Measurements from ENCODE around the gene KIF26B. TPM values are rescaled to one million over a fixed set of nuclear protein-coding genes. Genes with fewer than 3 reads are reported as not detected.

Gene KIF26B
- polyA plus RNA-seq, 1 of the 3 experiments (the other 2 are of a cell fraction), result 2.6 TPM

DNA sequence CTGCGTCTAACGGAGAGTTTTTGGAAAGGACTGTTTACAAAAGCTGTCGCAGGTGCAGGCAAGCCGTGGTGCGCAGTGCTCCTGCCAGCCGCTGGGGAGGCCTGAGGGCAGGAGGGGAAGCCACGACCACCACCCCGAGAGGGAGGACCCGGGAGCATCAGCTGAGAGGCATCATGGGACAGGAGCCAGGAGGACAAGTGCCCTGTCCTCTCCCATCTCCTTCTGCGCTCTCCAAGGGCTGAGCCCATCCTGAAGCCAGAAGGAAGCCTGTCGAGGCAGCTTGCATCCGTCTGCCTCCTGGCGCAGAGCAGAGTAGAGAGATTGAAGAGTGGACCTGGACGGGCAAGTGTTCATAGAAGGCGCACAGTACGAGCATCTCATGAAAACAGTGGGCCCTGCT, 310.9 kb downstream of the KIF26B start:
- Histone ChIP-seq H3K4me1 (ENCODE audit: control insufficient read depth in 1 of 2, insufficient read depth in 2 of 2, low read depth in 1 of 2, low read length in 1 of 2) (peaks cover 0 to 8% of the 10 kb centered on the region in 2 experiments; a peak in 1 of 4 replicates), H3K9ac (no peak overlapping the region), H3K4me3 (ENCODE audit: low read depth in 2 of 2, low read length in 1 of 2) (no peak overlapping the region), H3K36me3 (replicated peaks in 1 of 2; ENCODE audit: control insufficient read depth in 1 of 2, insufficient read depth in 2 of 2, low read length in 1 of 2) (peaks cover 0 to 25% of the 10 kb centered on the region in 2 experiments), H4K20me1 (ENCODE audit: insufficient read depth) (no peaks in the 10 kb centered on the region), H3K9me2 (no peaks in the 10 kb centered on the region), H3K27ac (ENCODE audit: low read depth in 2 of 2, low read length in 1 of 2) (no peak overlapping the region), H2AFZ (ENCODE audit: low read depth) (no peak overlapping the region), H3K27me3 (ENCODE audit: insufficient read depth) (no peaks in the 10 kb centered on the region), H3K4me2 (no peak overlapping the region), H3K79me2 (ENCODE audit: insufficient read depth) (no peaks in the 10 kb centered on the region), H3F3A (replicated peaks; ENCODE audit: insufficient read depth) (no peaks in the 10 kb centered on the region), H3K9me3 (no peaks in the 10 kb centered on the region)
- CTCF ChIA-PET, result interaction anchor here (0.7 kb wide), 1 partner anchor 581 kb away, joined by 3 read pairs; no protein-coding TSS in a partner anchor
- 89% methylated on average over 13 of the region's 16 CpGs for WGBS (ENCODE audit: low lambda C conversion rate)
- POLR2A ChIA-PET, result no interaction called here
- DNase-seq, result no peak
- TF ChIP-seq, protein P1, sequence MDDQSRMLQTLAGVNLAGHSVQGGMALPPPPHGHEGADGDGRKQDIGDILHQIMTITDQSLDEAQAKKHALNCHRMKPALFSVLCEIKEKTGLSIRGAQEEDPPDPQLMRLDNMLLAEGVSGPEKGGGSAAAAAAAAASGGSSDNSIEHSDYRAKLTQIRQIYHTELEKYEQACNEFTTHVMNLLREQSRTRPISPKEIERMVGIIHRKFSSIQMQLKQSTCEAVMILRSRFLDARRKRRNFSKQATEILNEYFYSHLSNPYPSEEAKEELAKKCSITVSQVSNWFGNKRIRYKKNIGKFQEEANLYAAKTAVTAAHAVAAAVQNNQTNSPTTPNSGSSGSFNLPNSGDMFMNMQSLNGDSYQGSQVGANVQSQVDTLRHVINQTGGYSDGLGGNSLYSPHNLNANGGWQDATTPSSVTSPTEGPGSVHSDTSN (IDR thresholded peaks at IDR 0.05), result no peak
- TF ChIP-seq, protein P2, sequence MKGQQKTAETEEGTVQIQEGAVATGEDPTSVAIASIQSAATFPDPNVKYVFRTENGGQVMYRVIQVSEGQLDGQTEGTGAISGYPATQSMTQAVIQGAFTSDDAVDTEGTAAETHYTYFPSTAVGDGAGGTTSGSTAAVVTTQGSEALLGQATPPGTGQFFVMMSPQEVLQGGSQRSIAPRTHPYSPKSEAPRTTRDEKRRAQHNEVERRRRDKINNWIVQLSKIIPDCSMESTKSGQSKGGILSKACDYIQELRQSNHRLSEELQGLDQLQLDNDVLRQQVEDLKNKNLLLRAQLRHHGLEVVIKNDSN (IDR thresholded peaks at IDR 0.05; ENCODE audit: borderline replicate concordance, low read depth), result no peak
- TF ChIP-seq GATA2 (CRISPR knock-in tag; IDR thresholded peaks at IDR 0.05), result no peak
- no peak for TF ChIP-seq POLR2AphosphoS5 (IDR thresholded peaks at IDR 0.05; ENCODE audit: low read depth, low read length)
- TF ChIP-seq FOXJ3 (CRISPR knock-in tag; IDR thresholded peaks at IDR 0.05), result no peak
- no peak for TF ChIP-seq ELF1 (IDR thresholded peaks at IDR 0.05)
- TF ChIP-seq EZH2phosphoT487 (IDR thresholded peaks at IDR 0.05; ENCODE audit: borderline replicate concordance, low read depth), result no peak
- no peak for TF ChIP-seq FOSL2 (IDR thresholded peaks at IDR 0.05; ENCODE audit: borderline replicate concordance, low read depth)
- TF ChIP-seq TEAD4 (IDR thresholded peaks at IDR 0.05; ENCODE audit: borderline replicate concordance, insufficient read depth), result no peak
- no peak for TF ChIP-seq MAX (IDR thresholded peaks at IDR 0.05; ENCODE audit: low read depth)
- TF ChIP-seq RCOR1 (IDR thresholded peaks at IDR 0.05; ENCODE audit: low read length), result no peak
- TF ChIP-seq SMC3 (IDR thresholded peaks at IDR 0.05; ENCODE audit: low read depth, low read length), result no peak
- TF ChIP-seq, protein P3, sequence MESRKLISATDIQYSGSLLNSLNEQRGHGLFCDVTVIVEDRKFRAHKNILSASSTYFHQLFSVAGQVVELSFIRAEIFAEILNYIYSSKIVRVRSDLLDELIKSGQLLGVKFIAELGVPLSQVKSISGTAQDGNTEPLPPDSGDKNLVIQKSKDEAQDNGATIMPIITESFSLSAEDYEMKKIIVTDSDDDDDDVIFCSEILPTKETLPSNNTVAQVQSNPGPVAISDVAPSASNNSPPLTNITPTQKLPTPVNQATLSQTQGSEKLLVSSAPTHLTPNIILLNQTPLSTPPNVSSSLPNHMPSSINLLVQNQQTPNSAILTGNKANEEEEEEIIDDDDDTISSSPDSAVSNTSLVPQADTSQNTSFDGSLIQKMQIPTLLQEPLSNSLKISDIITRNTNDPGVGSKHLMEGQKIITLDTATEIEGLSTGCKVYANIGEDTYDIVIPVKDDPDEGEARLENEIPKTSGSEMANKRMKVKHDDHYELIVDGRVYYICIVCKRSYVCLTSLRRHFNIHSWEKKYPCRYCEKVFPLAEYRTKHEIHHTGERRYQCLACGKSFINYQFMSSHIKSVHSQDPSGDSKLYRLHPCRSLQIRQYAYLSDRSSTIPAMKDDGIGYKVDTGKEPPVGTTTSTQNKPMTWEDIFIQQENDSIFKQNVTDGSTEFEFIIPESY (IDR thresholded peaks at IDR 0.05; ENCODE audit: borderline replicate concordance, low read depth), result no peak
- no peak for TF ChIP-seq RXRA (IDR thresholded peaks at IDR 0.05; ENCODE audit: borderline replicate concordance, low read depth)
- TF ChIP-seq SIN3A (IDR thresholded peaks at IDR 0.05; ENCODE audit: borderline replicate concordance, low read depth, low read length), result no peak

Measured in SK-N-SH (cell line).